NCI-H774 (cell line): ENCODE results near the gene ANKRD13D.
"Not testable (repeated sequence)": the region's sequence is repeated elsewhere in the genome, so short reads cannot be mapped to it uniquely, and the experiment has no call there.

Experiments
- DNase-seq: peaks from one replicate; lab custom pipeline; 2025; lab: John Stamatoyannopoulos, UW

The ANKRD13D gene

GRCh38 chr11:67317888-67318555 lies 28.9 kb downstream of the ANKRD13D start:
- DNase-seq: peak; percentile 30

GRCh38 chr11:67318876-67319275 lies 29.8 kb downstream of the ANKRD13D start:
- DNase-seq: not testable (repeated sequence)

- no peak for DNase-seq
Observed at GRCh38 chr11:67320011-67320410, 30.9 kb downstream of the ANKRD13D start.

GRCh38 chr11:67320691-67321090 lies 31.6 kb downstream of the ANKRD13D start:
- DNase-seq: no peak

GRCh38 chr11:67321313-67321871 lies 32.3 kb downstream of the ANKRD13D start:
- no peak for DNase-seq

GRCh38 chr11:67322049-67322448 lies 32.9 kb downstream of the ANKRD13D start:
- DNase-seq: no peak

- DNase-seq: no peak
Observed at GRCh38 chr11:67323526-67323925, 34.4 kb downstream of the ANKRD13D start.

GRCh38 chr11:67332081-67332691 lies 43.1 kb downstream of the ANKRD13D start:
- DNase-seq: no peak

GRCh38 chr11:67337257-67337656 lies 48.2 kb downstream of the ANKRD13D start:
- DNase-seq: no peak

GRCh38 chr11:67344264-67344663 lies 55.2 kb downstream of the ANKRD13D start:
- DNase-seq: no peak

- no peak for DNase-seq
Observed at GRCh38 chr11:67345247-67345919, 56.3 kb downstream of the ANKRD13D start.

GRCh38 chr11:67345920-67346819 lies 57.1 kb downstream of the ANKRD13D start:
- DNase-seq: peak; percentile 19

- DNase-seq: no peak
Observed at GRCh38 chr11:67347964-67348749, 59.1 kb downstream of the ANKRD13D start.

- no peak for DNase-seq
Observed at GRCh38 chr11:67349036-67349435, 59.9 kb downstream of the ANKRD13D start.

- DNase-seq: no peak
Observed at GRCh38 chr11:67349457-67349856, 60.4 kb downstream of the ANKRD13D start.

- DNase-seq: no peak
Observed at GRCh38 chr11:67349928-67350465, 60.9 kb downstream of the ANKRD13D start.

- DNase-seq: peak; percentile 28
Observed at GRCh38 chr11:67351275-67352005, 62.3 kb downstream of the ANKRD13D start.
